ENCODE results near the gene TMEM161B. TPM values are rescaled to one million over a fixed set of nuclear protein-coding genes. Genes with fewer than 3 reads are reported as not detected.

TMEM161B gene
- polyA plus RNA-seq, 1 donor from 2014 or later: 72.0 TPM

DNA sequence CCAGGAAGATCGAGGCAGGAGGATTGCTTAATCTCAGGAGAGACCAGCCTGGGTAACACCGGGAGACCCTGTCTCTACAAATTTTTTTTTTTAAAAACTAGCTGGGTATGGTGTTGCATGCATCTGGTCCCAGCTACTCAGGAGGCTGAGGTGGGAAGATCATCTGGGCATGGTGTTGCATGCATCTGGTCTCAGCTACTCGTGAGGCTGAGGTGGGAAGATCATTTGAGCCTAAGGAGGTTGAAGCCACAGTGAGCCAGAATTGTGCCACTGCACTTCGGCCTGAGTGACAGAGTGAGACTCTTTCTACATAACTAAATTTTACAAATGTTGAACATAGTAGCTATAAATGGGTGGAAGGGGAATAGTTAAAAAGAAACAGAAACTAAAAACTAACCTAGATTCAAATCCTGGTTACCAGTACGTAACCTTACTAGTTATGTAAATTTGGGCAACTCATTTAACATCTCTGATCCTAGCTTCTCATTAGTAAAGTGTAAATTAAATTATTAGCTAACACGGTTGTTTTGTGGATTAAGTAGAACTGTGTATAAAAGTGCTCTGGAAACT lies 41.7 kb downstream of the TMEM161B start:
- H3K4me3 ChIP-seq (ENCODE audit: low read length): no peak overlapping the region
- H4K20me1 ChIP-seq (ENCODE audit: insufficient read depth): no peaks in the 10 kb centered on the region
- no peaks in the 10 kb centered on the region for H3K27me3 ChIP-seq (ENCODE audit: insufficient read depth, low read depth, low read length)
- no peaks in the 10 kb centered on the region for H3K36me3 ChIP-seq (ENCODE audit: insufficient read depth, low read length)
- H3K9me2 ChIP-seq (ENCODE audit: insufficient read depth, low read length): no peaks in the 10 kb centered on the region
- no peak overlapping the region for H2AFZ ChIP-seq (ENCODE audit: low read depth, low read length)
- no peaks in the 10 kb centered on the region for H3F3A ChIP-seq (ENCODE audit: insufficient read depth, low read length, poor library complexity, severe bottlenecking)
- H3K9ac ChIP-seq (ENCODE audit: low read length): no peak overlapping the region
- no peak overlapping the region for H3K27ac ChIP-seq (ENCODE audit: low read length)
- TF ChIP-seq POLR2AphosphoS5 (IDR thresholded peaks at IDR 0.05) (no peak), MXI1 (conservative IDR thresholded peaks at IDR 0.05; ENCODE audit: poor library complexity, severe bottlenecking) (no peak), EZH2 (IDR thresholded peaks at IDR 0.05; ENCODE audit: borderline replicate concordance, insufficient read depth, low read length, poor library complexity, severe bottlenecking) (no peak), SMC3 (conservative IDR thresholded peaks at IDR 0.05; ENCODE audit: poor library complexity) (no peak), EP300 (conservative IDR thresholded peaks at IDR 0.05; ENCODE audit: poor library complexity, severe bottlenecking) (no peak), TAF1 (IDR thresholded peaks at IDR 0.05; ENCODE audit: low read depth) (no peak)
- TF ChIP-seq, protein P1, sequence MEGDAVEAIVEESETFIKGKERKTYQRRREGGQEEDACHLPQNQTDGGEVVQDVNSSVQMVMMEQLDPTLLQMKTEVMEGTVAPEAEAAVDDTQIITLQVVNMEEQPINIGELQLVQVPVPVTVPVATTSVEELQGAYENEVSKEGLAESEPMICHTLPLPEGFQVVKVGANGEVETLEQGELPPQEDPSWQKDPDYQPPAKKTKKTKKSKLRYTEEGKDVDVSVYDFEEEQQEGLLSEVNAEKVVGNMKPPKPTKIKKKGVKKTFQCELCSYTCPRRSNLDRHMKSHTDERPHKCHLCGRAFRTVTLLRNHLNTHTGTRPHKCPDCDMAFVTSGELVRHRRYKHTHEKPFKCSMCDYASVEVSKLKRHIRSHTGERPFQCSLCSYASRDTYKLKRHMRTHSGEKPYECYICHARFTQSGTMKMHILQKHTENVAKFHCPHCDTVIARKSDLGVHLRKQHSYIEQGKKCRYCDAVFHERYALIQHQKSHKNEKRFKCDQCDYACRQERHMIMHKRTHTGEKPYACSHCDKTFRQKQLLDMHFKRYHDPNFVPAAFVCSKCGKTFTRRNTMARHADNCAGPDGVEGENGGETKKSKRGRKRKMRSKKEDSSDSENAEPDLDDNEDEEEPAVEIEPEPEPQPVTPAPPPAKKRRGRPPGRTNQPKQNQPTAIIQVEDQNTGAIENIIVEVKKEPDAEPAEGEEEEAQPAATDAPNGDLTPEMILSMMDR (IDR thresholded peaks at IDR 0.05; ENCODE audit: poor library complexity, severe bottlenecking): no peak
- TF ChIP-seq, protein P2, sequence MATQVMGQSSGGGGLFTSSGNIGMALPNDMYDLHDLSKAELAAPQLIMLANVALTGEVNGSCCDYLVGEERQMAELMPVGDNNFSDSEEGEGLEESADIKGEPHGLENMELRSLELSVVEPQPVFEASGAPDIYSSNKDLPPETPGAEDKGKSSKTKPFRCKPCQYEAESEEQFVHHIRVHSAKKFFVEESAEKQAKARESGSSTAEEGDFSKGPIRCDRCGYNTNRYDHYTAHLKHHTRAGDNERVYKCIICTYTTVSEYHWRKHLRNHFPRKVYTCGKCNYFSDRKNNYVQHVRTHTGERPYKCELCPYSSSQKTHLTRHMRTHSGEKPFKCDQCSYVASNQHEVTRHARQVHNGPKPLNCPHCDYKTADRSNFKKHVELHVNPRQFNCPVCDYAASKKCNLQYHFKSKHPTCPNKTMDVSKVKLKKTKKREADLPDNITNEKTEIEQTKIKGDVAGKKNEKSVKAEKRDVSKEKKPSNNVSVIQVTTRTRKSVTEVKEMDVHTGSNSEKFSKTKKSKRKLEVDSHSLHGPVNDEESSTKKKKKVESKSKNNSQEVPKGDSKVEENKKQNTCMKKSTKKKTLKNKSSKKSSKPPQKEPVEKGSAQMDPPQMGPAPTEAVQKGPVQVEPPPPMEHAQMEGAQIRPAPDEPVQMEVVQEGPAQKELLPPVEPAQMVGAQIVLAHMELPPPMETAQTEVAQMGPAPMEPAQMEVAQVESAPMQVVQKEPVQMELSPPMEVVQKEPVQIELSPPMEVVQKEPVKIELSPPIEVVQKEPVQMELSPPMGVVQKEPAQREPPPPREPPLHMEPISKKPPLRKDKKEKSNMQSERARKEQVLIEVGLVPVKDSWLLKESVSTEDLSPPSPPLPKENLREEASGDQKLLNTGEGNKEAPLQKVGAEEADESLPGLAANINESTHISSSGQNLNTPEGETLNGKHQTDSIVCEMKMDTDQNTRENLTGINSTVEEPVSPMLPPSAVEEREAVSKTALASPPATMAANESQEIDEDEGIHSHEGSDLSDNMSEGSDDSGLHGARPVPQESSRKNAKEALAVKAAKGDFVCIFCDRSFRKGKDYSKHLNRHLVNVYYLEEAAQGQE (IDR thresholded peaks at IDR 0.05; ENCODE audit: borderline replicate concordance): no peak
- H3K9me3 ChIP-seq (ENCODE audit: low read length): no peaks in the 10 kb centered on the region
- peaks cover 1% of the 10 kb centered on the region for H3K79me2 ChIP-seq (replicated peaks; ENCODE audit: insufficient read depth, low read length)
- H3K4me2 ChIP-seq (ENCODE audit: low read length): no peak overlapping the region

DNA sequence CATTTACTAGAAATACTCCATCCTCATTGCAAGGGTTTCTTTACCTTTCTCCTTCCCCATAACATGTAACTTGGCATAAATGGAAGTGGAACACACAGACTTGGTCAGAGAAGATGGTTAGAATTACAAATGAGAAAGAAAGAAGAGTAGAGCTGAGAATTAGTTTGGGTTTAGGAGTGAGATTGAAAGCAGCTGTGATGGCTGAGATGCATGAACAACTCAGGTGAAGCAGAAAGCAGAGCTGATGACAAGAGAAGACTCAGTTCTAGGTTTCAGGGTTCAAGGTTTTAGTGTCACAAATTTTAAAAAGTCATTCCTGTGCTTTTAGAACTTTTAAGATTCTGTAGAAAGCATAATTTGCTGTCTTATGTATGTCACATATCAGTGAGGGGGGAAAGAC lies 54.0 kb downstream of the TMEM161B start:
- no peak overlapping the region for H3K9ac ChIP-seq (ENCODE audit: low read length)
- H2AFZ ChIP-seq (ENCODE audit: low read depth, low read length): no peak overlapping the region
- H4K20me1 ChIP-seq (ENCODE audit: insufficient read depth): no peaks in the 10 kb centered on the region
- H3K27ac ChIP-seq (ENCODE audit: low read length): no peak overlapping the region
- TF ChIP-seq, protein P2 (IDR thresholded peaks at IDR 0.05; ENCODE audit: borderline replicate concordance): no peak
- no peak for TF ChIP-seq MXI1 (conservative IDR thresholded peaks at IDR 0.05; ENCODE audit: poor library complexity, severe bottlenecking)
- TF ChIP-seq POLR2AphosphoS5 (IDR thresholded peaks at IDR 0.05): no peak
- no peak for TF ChIP-seq TAF1 (IDR thresholded peaks at IDR 0.05; ENCODE audit: low read depth)
- TF ChIP-seq, protein P1 (IDR thresholded peaks at IDR 0.05; ENCODE audit: poor library complexity, severe bottlenecking): no peak
- TF ChIP-seq SMC3 (conservative IDR thresholded peaks at IDR 0.05; ENCODE audit: poor library complexity): no peak
- no peak for TF ChIP-seq EP300 (conservative IDR thresholded peaks at IDR 0.05; ENCODE audit: poor library complexity, severe bottlenecking)
- no peaks in the 10 kb centered on the region for H3F3A ChIP-seq (ENCODE audit: insufficient read depth, low read length, poor library complexity, severe bottlenecking)
- H3K79me2 ChIP-seq (replicated peaks; ENCODE audit: insufficient read depth, low read length): peaks cover 2% of the 10 kb centered on the region
- H3K36me3 ChIP-seq (ENCODE audit: insufficient read depth, low read length): no peaks in the 10 kb centered on the region
- no peak overlapping the region for H3K4me3 ChIP-seq (ENCODE audit: low read length)
- H3K4me2 ChIP-seq (ENCODE audit: low read length): no peak overlapping the region
- H3K27me3 ChIP-seq (ENCODE audit: insufficient read depth, low read depth, low read length): no peaks in the 10 kb centered on the region
- H3K9me3 ChIP-seq (ENCODE audit: low read length): no peaks in the 10 kb centered on the region
- H3K9me2 ChIP-seq (ENCODE audit: insufficient read depth, low read length): no peaks in the 10 kb centered on the region

Measured in neural cell (in vitro differentiated cells).